ENCODE measurements around the gene PDHA2.

- no peak for TF ChIP-seq POLR2AphosphoS5 (IDR thresholded peaks at IDR 0.05)
- no peak for TF ChIP-seq CTCF (IDR thresholded peaks at IDR 0.05)
Measured at GRCh38 chr4:95798727-95799126, 41.2 kb upstream of the PDHA2 start.
